SU-DHL-6 (cell line): ENCODE measurements around the gene PHF11.
A peak's percentile ranks its signal among the peaks of the same experiment; 100 is the strongest.

ENCODE experiments used
- H2AFZ ChIP-seq: fragments of 200-600 bp; sonication (generic); 2 replicates; pipeline ENCODE4 v1.6.1; 2014; ENCODE audit warnings: low read depth, mild to moderate bottlenecking, moderate library complexity, mixed read lengths, antibody characterized with exemption, low read length; ENCODE audit not compliant: severe bottlenecking
- H3F3A ChIP-seq: fragments of 200-600 bp; shearing (Covaris generic); 2 replicates; pipeline ENCODE4 v1.6.0; 2016; ENCODE audit warnings: antibody characterized with exemption, mild to moderate bottlenecking; ENCODE audit not compliant: insufficient read depth
- H3K27ac ChIP-seq: fragments of 200-600 bp; sonication (generic); 2 replicates; pipeline ENCODE4 v1.5.1; 2016; ENCODE audit warnings: low read depth, mild to moderate bottlenecking, low read length, moderate library complexity, mixed read lengths
- H3K27me3 ChIP-seq: fragments of 200-600 bp; sonication (generic), shearing (Covaris generic); 2 replicates; pipeline ENCODE4 v1.6.0; 2014; ENCODE audit warnings: mild to moderate bottlenecking, low read length
- H3K36me3 ChIP-seq: fragments of 200-600 bp; sonication (generic); 2 replicates; pipeline ENCODE4 v1.6.1; 2014; ENCODE audit warnings: mild to moderate bottlenecking, low read length, mixed read lengths
- H3K4me2 ChIP-seq: fragments of 300-600, 200-600 bp; shearing (Covaris generic), sonication (generic); 2 replicates; pipeline ENCODE4 v1.6.0; 2014; ENCODE audit warnings: low read length, low read depth, mild to moderate bottlenecking; ENCODE audit not compliant: poor library complexity, severe bottlenecking
- H3K4me3 ChIP-seq: fragments of 200-600 bp; sonication (generic); 2 replicates; pipeline ENCODE4 v1.5.1; 2014; ENCODE audit warnings: antibody characterized with exemption, low read length, mild to moderate bottlenecking, mixed read lengths; ENCODE audit not compliant: insufficient read depth, poor library complexity, severe bottlenecking
- H3K79me2 ChIP-seq: fragments of 200-600 bp; sonication (generic); 2 replicates; pipeline ENCODE4 v1.6.1; 2014; ENCODE audit warnings: mild to moderate bottlenecking, low read length, moderate library complexity; ENCODE audit not compliant: insufficient read depth
- H3K9ac ChIP-seq: fragments of 200-600 bp; sonication (generic); 2 replicates; pipeline ENCODE4 v1.7.0; 2014; ENCODE audit warnings: mild to moderate bottlenecking, low read length
- H3K9me2 ChIP-seq: fragments of 200-600 bp; sonication (generic); replicated peaks from 2 replicates; pipeline ENCODE4 v1.6.1; 2014; ENCODE audit warnings: low read length; ENCODE audit not compliant: insufficient read depth
- H3K9me3 ChIP-seq: fragments of 200-600 bp; sonication (generic); 2 replicates; pipeline ENCODE4 v1.6.1; 2014; ENCODE audit warnings: low read length, mixed read lengths; ENCODE audit not compliant: insufficient read depth
- H4K20me1 ChIP-seq: fragments of 200-600 bp; sonication (generic); 2 replicates; pipeline ENCODE4 v1.6.1; 2014; ENCODE audit warnings: low read depth, mild to moderate bottlenecking, antibody characterized with exemption, low read length, moderate library complexity, mixed read lengths
- EZH2phosphoT487 ChIP-seq: fragments of 200-600 bp; sonication (generic), shearing (Covaris generic); conservative IDR thresholded peaks from 2 replicates; pipeline ENCODE4 v1.6.1; 2018; ENCODE audit warnings: mild to moderate bottlenecking, antibody characterized with exemption, low read length, moderate library complexity, mixed read lengths
- TF ChIP-seq, protein P1 (sequence below): fragments of 200-600 bp; sonication (generic); IDR thresholded peaks from one replicate; pipeline ENCODE4 v1.5.1; 2017; ENCODE audit warnings: antibody characterized with exemption, mild to moderate bottlenecking, low read length, moderate library complexity; ENCODE audit not compliant: insufficient read depth, poor library complexity, severe bottlenecking

PHF11 gene

DNA sequence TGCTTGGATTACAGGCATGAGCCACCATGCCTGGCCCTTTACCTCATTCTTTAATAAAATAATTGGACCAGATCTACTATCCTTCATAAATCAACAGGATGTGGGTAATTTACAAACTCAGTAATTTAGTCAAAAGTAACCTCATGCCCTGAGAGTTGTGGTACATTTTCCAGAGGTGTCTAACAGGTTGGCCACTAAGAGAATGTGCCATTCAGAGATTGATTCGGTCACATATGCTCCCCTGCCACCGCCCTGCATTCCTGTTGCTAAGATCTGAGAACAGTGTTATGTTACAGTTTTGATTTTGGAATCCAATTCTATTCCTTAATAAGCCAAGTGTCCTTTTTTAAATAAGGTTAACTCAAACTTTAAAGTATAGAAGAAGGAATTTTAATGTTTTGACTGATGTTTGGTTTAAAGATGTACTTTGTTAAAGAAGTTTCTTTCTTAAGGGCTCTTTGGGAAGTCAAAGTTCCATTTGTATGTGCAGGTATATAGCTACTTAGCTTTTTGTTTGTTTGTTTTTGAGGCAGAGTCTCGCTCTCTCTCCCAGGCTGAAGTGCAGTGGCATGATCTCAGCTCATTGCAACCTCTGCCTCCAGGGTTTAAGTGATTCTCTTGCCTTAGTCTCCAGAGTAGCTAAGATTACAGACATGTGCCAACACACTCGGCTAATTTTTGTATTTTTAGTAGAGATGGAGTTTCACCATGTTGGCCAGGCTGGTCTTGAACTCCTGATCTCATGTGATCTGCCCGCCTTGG lies 29.2 kb downstream of the PHF11 start:
- TF ChIP-seq, protein P1, sequence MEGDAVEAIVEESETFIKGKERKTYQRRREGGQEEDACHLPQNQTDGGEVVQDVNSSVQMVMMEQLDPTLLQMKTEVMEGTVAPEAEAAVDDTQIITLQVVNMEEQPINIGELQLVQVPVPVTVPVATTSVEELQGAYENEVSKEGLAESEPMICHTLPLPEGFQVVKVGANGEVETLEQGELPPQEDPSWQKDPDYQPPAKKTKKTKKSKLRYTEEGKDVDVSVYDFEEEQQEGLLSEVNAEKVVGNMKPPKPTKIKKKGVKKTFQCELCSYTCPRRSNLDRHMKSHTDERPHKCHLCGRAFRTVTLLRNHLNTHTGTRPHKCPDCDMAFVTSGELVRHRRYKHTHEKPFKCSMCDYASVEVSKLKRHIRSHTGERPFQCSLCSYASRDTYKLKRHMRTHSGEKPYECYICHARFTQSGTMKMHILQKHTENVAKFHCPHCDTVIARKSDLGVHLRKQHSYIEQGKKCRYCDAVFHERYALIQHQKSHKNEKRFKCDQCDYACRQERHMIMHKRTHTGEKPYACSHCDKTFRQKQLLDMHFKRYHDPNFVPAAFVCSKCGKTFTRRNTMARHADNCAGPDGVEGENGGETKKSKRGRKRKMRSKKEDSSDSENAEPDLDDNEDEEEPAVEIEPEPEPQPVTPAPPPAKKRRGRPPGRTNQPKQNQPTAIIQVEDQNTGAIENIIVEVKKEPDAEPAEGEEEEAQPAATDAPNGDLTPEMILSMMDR = no peak
- H3K4me2 ChIP-seq = no peak overlapping the region
- H3K79me2 ChIP-seq = no peaks in the 10 kb centered on the region
- H3K9me3 ChIP-seq = no peaks in the 10 kb centered on the region
- H3K4me3 ChIP-seq = no peak overlapping the region
- no peak overlapping the region for H2AFZ ChIP-seq
- no peaks in the 10 kb centered on the region for H3K9me2 ChIP-seq
- H3F3A ChIP-seq = 0 out of 2 replicates have a peak, but pooled peaks cover 20% of the 10 kb centered on the region
- H4K20me1 ChIP-seq = no peaks in the 10 kb centered on the region
- no peak overlapping the region for H3K9ac ChIP-seq
- no peaks in the 10 kb centered on the region for H3K27me3 ChIP-seq
- peaks cover 15% of the 10 kb centered on the region for H3K36me3 ChIP-seq
- no peak overlapping the region for H3K27ac ChIP-seq

DNA sequence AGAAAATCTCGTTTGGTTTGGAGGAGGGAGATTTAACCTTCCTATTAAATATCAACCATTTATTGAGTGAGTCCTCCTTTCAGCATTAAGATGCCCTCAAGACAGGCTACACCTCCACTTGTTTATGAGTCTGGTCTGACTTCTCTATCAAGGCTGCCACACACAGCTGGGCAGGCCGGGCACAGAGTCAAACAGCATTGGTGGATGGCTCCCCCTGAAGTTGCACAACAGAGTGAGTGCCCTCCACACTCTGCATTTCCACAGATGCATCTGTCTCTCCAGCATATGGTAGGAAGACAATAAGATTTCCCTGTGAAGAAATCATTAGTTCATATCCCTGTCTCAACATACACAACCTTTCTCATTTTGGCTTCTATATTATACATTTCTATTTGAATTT lies 31.4 kb downstream of the PHF11 start:
- H3K9ac ChIP-seq = no peak overlapping the region
- H3K4me3 ChIP-seq = no peak overlapping the region
- no peaks in the 10 kb centered on the region for H3K27me3 ChIP-seq
- 0 out of 2 replicates have a peak, but pooled peaks cover 14% of the 10 kb centered on the region for H3F3A ChIP-seq
- no peaks in the 10 kb centered on the region for H3K79me2 ChIP-seq
- H3K27ac ChIP-seq = no peak overlapping the region
- H2AFZ ChIP-seq = no peak overlapping the region
- no peak overlapping the region for H3K4me2 ChIP-seq
- TF ChIP-seq, protein P1 = no peak
- TF ChIP-seq EZH2phosphoT487 = no peak
- peaks cover 7% of the 10 kb centered on the region for H3K36me3 ChIP-seq
- H3K9me2 ChIP-seq = no peaks in the 10 kb centered on the region
- no peaks in the 10 kb centered on the region for H4K20me1 ChIP-seq
- H3K9me3 ChIP-seq = no peaks in the 10 kb centered on the region

DNA sequence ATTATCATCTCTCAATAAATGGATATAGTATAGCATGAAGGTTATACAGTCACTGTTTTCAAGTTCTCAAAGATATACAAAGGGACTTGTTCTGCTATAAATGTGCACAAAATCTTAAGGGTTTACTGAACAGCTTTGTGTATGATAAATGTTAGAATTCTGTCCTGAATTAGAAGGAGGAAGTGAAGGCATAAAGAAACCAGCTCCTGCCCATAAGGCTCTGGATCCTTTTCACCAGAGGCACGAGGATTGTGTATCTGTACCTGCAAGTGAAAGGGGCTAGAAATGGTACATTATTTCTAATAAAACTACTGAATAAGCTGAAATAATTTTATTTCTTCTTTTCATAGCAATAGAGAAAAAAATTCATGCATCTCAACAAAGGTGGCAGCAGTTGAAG lies 32.4 kb downstream of the PHF11 start:
- TF ChIP-seq EZH2phosphoT487 = no peak
- TF ChIP-seq, protein P1 = no peak

More for the DNA sequence above, 32.4 kb downstream of the PHF11 start:
- no peaks in the 10 kb centered on the region for H3K9me2 ChIP-seq
- 0 out of 2 replicates have a peak overlapping the region, but pooled peaks have one; percentile 15 for H3K27ac ChIP-seq
- H3K9ac ChIP-seq = no peak overlapping the region
- no peak overlapping the region for H3K4me3 ChIP-seq
- H3K4me2 ChIP-seq = no peak overlapping the region
- peaks cover 4% of the 10 kb centered on the region for H3K36me3 ChIP-seq
- H2AFZ ChIP-seq = no peak overlapping the region
- H3K9me3 ChIP-seq = no peaks in the 10 kb centered on the region
- H3K27me3 ChIP-seq = no peaks in the 10 kb centered on the region
- no peaks in the 10 kb centered on the region for H3K79me2 ChIP-seq
- H3F3A ChIP-seq = 0 out of 2 replicates have a peak, but pooled peaks cover 14% of the 10 kb centered on the region
- H4K20me1 ChIP-seq = no peaks in the 10 kb centered on the region
